Panc1 (cell line): ENCODE data around the gene TRIM14. TPM values are rescaled to one million over a fixed set of nuclear protein-coding genes. Genes with fewer than 3 reads are reported as not detected.

Source experiments
- ATAC-seq: fragments of 200-7000 bp; cut with Tn5 transposase; 2 replicates; pipeline ENCODE4 v1.9.1; 2020; ENCODE audit warnings: mild to moderate bottlenecking, moderate library complexity
- BruUV-seq: library from RNA; stranded (reverse); fragments of 400-500 nt; replicated peaks from 2 replicates; lab custom pipeline; 2021; lab: Mats Ljungman, UMichigan
- CTCF ChIA-PET: fragments of 300-600 bp; sonication (Branson Sonifier 250); formaldehyde crosslinking; loops from one replicate; lab custom pipeline; 2022; ENCODE audit warnings: antibody characterized with exemption; lab: Charles Lee
- POLR2A ChIA-PET: fragments of 300-600 bp; sonication (Branson Sonifier 250); formaldehyde crosslinking; loops from one replicate; lab custom pipeline; 2022; ENCODE audit warnings: antibody characterized with exemption; lab: Charles Lee
- DNase-seq: peaks from one replicate; pipeline ENCODE4 v3.0.0-alpha.2; 2010; ENCODE audit warnings: low read depth, low spot score
- H3K27ac ChIP-seq: 2 replicates; pipeline ENCODE4 v1.5.1; 2011; ENCODE audit warnings: mild to moderate bottlenecking, low read length, inconsistent platforms
- H3K27me3 ChIP-seq: fragments of 200-500 bp; sonication (Bioruptor generic); 2 replicates; pipeline ENCODE4 v1.6.0; 2014; ENCODE audit warnings: low read length, inconsistent platforms; ENCODE audit not compliant: control insufficient read depth, insufficient read depth
- H3K36me3 ChIP-seq: fragments of 200-500 bp; sonication (Bioruptor generic); 2 replicates; pipeline ENCODE4 v1.5.1; 2014; ENCODE audit warnings: inconsistent platforms, mild to moderate bottlenecking, low read length, moderate library complexity; ENCODE audit not compliant: control insufficient read depth, insufficient read depth
- H3K4me1 ChIP-seq: 2 replicates; pipeline ENCODE4 v1.5.1; 2011; ENCODE audit warnings: inconsistent platforms, mild to moderate bottlenecking, low read length, moderate library complexity; ENCODE audit not compliant: control insufficient read depth, insufficient read depth
- H3K4me3 ChIP-seq, 2 experiments: 2 replicates each; pipeline ENCODE4 v1.5.1; 2011 to 2012; ENCODE audit warnings: low read depth in 2 of 2, low read length in 2 of 2, mild to moderate bottlenecking in 2 of 2, inconsistent platforms in 1 of 2, moderate library complexity in 1 of 2
- H3K9me3 ChIP-seq: fragments of 200-500 bp; sonication (Bioruptor generic); 2 replicates; pipeline ENCODE4 v1.5.1; 2014; ENCODE audit warnings: low read depth, mild to moderate bottlenecking, inconsistent platforms, low read length, moderate library complexity; ENCODE audit not compliant: control insufficient read depth, insufficient read depth
- POLR2AphosphoS5 ChIP-seq: IDR thresholded peaks from 2 replicates; pipeline ENCODE4 v1.6.1; 2012; ENCODE audit warnings: mild to moderate bottlenecking, low read depth, low read length, moderate library complexity
- SIN3A ChIP-seq: IDR thresholded peaks from 2 replicates; pipeline ENCODE4 v1.6.1; 2012; ENCODE audit warnings: low read depth, mild to moderate bottlenecking, low read length, moderate library complexity, borderline replicate concordance; ENCODE audit not compliant: insufficient read depth
- TCF7L2 ChIP-seq: IDR thresholded peaks from 2 replicates; pipeline ENCODE4 v1.6.1; 2011; ENCODE audit warnings: mild to moderate bottlenecking, low read depth, low read length, inconsistent platforms
- in situ Hi-C: cut with HindIII; loops from 2 replicates; pipeline ENCODE4 v1.10.0; 2016; ENCODE audit warnings: low sequenced_read_pairs, low pct_unique_long_range_greater_than_20kb
- intact Hi-C: fragments of 100-400 bp; cut with micrococcal nuclease; formaldehyde crosslinking; loops from one replicate; pipeline ENCODE4 v1.10.0; 2022; ENCODE audit not compliant: unreplicated experiment
- total RNA-seq: library from RNA; stranded (reverse); gene quantifications from one replicate; pipeline ENCODE4 v1.2.1, GENCODE V29; 2021; ENCODE audit not compliant: unreplicated experiment
- TF ChIP-seq, protein P1 (sequence below): fragments of 450-650 bp; IDR thresholded peaks from 2 replicates; pipeline ENCODE4 v1.5.1; 2017; ENCODE audit warnings: mild to moderate bottlenecking
- TF ChIP-seq, protein P2 (sequence below), 2 experiments: IDR thresholded peaks; 2 replicates each; pipeline ENCODE4 v1.6.1; 2011 to 2012; ENCODE audit warnings: low read depth in 2 of 2, control low read depth in 1 of 2, low read length in 1 of 2, mild to moderate bottlenecking in 1 of 2, moderate library complexity in 1 of 2; ENCODE audit not compliant: insufficient read depth in 1 of 2

TRIM14 gene
- total RNA-seq, 1 experiment from 2014 or later: 9.7 TPM

DNA sequence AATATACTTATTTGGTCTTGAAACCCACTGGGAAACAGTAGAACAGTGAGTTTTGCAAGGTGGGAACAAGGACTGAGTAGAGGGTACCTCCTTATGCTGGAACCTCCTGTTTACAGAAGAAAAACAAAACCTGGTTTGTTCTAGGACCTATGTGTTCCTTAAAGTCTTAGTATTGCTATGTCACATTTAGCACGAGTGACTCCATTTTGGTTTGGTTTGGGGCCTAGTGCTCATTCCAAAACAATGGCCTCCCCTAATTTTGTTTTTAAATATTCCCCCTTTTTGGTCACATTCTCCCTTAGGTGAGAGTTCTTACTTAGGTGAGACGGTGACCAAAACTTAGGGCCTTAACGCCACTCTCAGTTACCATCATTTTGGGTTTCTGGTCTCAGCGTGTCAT is 68.7 kb downstream of the TRIM14 start:
- no peak for ATAC-seq
- CTCF ChIA-PET: no interaction called here
- TF ChIP-seq POLR2AphosphoS5: no peak
- TF ChIP-seq, protein P1, sequence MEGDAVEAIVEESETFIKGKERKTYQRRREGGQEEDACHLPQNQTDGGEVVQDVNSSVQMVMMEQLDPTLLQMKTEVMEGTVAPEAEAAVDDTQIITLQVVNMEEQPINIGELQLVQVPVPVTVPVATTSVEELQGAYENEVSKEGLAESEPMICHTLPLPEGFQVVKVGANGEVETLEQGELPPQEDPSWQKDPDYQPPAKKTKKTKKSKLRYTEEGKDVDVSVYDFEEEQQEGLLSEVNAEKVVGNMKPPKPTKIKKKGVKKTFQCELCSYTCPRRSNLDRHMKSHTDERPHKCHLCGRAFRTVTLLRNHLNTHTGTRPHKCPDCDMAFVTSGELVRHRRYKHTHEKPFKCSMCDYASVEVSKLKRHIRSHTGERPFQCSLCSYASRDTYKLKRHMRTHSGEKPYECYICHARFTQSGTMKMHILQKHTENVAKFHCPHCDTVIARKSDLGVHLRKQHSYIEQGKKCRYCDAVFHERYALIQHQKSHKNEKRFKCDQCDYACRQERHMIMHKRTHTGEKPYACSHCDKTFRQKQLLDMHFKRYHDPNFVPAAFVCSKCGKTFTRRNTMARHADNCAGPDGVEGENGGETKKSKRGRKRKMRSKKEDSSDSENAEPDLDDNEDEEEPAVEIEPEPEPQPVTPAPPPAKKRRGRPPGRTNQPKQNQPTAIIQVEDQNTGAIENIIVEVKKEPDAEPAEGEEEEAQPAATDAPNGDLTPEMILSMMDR: no peak
- TF ChIP-seq, protein P2, sequence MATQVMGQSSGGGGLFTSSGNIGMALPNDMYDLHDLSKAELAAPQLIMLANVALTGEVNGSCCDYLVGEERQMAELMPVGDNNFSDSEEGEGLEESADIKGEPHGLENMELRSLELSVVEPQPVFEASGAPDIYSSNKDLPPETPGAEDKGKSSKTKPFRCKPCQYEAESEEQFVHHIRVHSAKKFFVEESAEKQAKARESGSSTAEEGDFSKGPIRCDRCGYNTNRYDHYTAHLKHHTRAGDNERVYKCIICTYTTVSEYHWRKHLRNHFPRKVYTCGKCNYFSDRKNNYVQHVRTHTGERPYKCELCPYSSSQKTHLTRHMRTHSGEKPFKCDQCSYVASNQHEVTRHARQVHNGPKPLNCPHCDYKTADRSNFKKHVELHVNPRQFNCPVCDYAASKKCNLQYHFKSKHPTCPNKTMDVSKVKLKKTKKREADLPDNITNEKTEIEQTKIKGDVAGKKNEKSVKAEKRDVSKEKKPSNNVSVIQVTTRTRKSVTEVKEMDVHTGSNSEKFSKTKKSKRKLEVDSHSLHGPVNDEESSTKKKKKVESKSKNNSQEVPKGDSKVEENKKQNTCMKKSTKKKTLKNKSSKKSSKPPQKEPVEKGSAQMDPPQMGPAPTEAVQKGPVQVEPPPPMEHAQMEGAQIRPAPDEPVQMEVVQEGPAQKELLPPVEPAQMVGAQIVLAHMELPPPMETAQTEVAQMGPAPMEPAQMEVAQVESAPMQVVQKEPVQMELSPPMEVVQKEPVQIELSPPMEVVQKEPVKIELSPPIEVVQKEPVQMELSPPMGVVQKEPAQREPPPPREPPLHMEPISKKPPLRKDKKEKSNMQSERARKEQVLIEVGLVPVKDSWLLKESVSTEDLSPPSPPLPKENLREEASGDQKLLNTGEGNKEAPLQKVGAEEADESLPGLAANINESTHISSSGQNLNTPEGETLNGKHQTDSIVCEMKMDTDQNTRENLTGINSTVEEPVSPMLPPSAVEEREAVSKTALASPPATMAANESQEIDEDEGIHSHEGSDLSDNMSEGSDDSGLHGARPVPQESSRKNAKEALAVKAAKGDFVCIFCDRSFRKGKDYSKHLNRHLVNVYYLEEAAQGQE (IDR thresholded peaks at IDR 0.05; ENCODE audit: insufficient read depth in 1 of 2, low read depth in 2 of 2, low read length in 1 of 2): no peak
- no peaks in the 10 kb centered on the region for H3K27me3 ChIP-seq
- peaks cover 9% of the 10 kb centered on the region; the same call in 1 of the 2 replicates for H3K36me3 ChIP-seq
- POLR2A ChIA-PET: no interaction called here
- no peak overlapping the region for H3K27ac ChIP-seq
- no TSS peak for BruUV-seq
- no peak for DNase-seq
- no peak overlapping the region for H3K4me3 ChIP-seq
- H3K4me1 ChIP-seq: no peaks in the 10 kb centered on the region; the same call in 1 of the 2 replicates
- H3K9me3 ChIP-seq: no peaks in the 10 kb centered on the region
- in situ Hi-C loops: no loop called here
- intact Hi-C loops: no loop called here

DNA sequence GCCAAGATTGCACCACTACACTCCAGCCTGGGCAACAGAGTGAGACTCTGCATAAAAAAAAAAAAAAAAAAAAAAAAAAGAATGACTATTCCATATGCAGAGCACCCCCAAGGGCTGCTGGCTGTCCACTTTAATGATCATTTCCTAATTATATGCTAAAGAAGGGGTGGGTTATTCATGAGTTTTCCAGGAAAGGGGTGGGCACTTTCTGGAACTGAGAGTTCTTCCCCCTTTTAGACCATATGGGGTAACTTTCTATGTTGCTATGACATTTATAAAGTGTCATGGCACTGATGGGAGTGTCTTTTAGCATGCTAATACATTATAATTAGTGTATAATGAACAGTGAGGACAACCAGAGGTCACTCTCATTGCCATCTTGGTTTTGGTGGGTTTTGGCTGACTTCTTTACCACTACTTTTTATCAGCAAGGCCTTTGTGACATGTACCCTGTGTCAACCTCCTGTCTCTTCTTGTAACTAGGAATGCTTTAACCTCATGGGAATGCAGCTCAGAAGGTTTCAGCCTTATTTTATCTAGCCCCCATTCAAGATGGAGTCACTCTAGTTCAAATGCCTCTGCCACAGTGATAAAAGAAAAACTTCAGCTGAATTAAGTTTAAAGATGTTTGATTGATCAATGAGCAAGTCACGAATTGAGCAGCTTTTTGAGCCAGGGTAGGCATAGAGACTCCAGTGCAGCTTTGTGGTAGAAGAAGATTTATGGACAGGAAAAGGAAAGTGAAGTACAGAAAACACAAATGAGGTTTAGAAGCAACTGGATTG is 69.5 kb downstream of the TRIM14 start:
- Histone ChIP-seq H3K4me1 (no peaks in the 10 kb centered on the region; the same call in 1 of the 2 replicates), H3K9me3 (no peaks in the 10 kb centered on the region), H3K27ac (no peak overlapping the region), H3K36me3 (peaks cover 9% of the 10 kb centered on the region; the same call in 1 of the 2 replicates), H3K4me3 (no peak overlapping the region), H3K27me3 (no peaks in the 10 kb centered on the region)
- no peak for TF ChIP-seq SIN3A
- TF ChIP-seq POLR2AphosphoS5: no peak
- TF ChIP-seq, protein P2 (IDR thresholded peaks at IDR 0.05; ENCODE audit: insufficient read depth in 1 of 2, low read depth in 2 of 2, low read length in 1 of 2): no peak
- TF ChIP-seq TCF7L2: no peak
- TF ChIP-seq, protein P1: no peak
- ChIA-PET CTCF (no interaction called here), POLR2A (no interaction called here)
- BruUV-seq: no TSS peak
- intact Hi-C loops: no loop called here
- DNase-seq (no peak), ATAC-seq (no peak)
- in situ Hi-C loops: no loop called here
